Measurements from ENCODE around the gene RASSF5.

RASSF5 gene

GRCh38 chr1:206514813-206515387 is 7.6 kb downstream of the RASSF5 start:
- no peak for DNase-seq (ENCODE audit: low read depth in 2 of 2)

GRCh38 chr1:206516728-206516990 is 9.3 kb downstream of the RASSF5 start:
- DNase-seq (ENCODE audit: low read depth in 2 of 2) = no peak

DNA sequence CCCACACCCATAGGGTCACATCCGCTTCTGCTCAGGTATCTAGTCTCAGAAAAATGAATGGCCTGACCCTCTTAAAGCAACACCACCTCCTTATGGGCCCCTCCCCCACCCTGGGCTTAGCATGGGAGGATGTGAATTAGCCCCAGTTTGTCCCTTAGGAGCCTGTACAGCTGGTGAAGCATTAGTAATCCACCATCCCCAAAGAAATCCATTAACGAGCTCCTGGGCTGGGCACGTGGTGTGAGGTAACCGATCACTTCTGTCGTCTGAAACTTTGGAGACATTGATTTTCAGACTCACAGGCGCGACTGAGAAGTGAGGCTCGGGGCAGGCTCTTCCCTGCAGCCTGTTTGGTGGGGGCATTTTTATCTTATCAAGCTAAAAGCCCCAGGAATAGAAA is 10.5 kb downstream of the RASSF5 start:
- DNase-seq (ENCODE audit: low read depth in 2 of 2) = no peak

DNA sequence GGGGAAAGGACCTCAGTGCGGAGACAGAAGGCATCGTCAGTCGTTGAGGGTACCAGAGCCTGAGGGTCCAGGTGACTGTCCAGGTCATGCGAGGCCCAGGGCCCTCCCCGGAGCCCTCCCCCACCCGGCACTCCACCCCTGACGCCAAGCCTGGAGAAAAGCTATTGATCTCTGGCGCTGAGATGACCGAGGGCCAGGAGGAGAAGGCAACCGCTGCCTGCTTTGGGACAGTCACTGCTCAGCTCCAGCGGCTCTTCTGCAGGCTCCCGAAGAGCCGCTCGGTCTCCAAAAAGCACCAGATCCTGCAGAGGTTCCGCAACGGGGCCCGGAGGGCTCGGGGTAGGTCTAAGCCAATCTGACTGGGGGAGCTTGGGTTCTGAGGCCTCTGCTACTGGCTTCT is 10.9 kb downstream of the RASSF5 start:
- no peak for DNase-seq (ENCODE audit: low read depth in 2 of 2)

GRCh38 chr1:206518743-206519142 is 11.4 kb downstream of the RASSF5 start:
- no peak for DNase-seq (ENCODE audit: low read depth in 2 of 2)

DNA sequence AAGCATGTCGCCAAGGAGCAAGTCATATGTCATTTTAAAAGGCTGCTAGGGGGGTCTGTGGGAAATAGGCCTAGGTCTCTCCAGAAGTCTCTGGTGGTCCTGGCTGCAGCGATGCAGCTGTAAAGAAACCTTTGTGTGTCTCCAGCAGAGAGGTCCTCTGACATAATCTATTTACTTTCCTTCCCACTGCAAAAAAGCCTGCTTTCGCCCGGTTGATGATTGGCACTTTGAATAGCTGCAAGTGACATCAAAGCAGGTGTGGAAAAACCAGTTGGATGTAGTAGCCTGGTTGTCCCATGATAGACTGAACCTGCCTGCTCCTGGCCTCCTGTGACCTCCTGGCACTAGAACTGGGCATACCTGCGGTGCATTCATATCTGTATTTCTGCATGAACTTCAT is 13.8 kb downstream of the RASSF5 start:
- no peak for DNase-seq (ENCODE audit: low read depth in 2 of 2)

- no peak for DNase-seq (ENCODE audit: low read depth in 2 of 2)
Observed at GRCh38 chr1:206521694-206522402, 14.5 kb downstream of the RASSF5 start.

DNA sequence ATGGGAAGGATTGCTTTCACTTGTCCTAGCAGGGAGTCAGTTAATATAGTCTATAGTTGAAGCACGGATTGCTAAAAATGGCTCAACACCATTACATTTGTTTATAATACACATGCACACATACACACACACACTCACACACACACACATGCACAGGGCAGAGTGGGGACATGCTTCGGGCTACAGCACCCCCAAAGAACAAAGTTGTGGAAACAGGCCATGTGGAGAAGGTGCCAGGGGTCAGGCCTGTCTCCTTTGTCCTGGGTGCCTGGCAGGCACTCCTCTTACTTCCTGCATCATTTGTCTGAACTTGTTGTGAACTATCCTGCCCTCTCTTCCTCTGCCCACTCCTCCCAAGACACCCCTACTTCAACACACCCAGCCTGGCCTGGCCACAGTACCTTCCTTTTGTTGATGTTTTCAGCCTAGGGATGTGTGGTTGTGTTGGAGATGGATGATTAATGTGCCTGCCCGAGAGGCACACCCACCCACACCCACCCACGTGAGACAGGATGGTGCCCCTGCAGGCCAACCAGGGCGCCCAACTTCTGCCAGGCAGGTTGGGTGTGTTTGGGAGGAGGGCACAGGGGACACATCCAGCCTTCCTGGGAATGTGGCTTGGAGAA is 17.5 kb downstream of the RASSF5 start:
- no peak for DNase-seq (ENCODE audit: low read depth in 2 of 2)

GRCh38 chr1:206526064-206526911 is 19.0 kb downstream of the RASSF5 start:
- no peak for DNase-seq (ENCODE audit: low read depth in 2 of 2)

DNA sequence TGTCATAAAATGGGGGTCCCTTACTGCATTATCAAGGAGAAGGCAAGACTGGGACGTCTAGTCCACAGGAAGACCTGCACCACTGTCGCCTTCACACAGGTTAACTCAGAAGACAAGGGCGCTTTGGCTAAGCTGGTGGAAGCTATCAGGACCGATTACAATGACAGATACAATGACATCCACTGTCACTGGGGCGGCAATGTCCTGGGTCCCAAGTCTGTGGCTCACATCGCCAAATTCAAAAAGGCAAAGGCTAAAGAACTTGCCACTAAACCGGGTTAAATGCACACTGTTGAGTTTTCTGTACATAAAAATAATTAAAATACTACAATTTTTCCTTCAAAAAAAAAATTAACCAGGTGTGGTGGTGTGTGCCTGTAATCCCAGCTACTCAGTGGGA is 22.1 kb downstream of the RASSF5 start:
- no peak for DNase-seq (ENCODE audit: low read depth in 2 of 2)

- no peak for DNase-seq (ENCODE audit: low read depth in 2 of 2)
Observed at GRCh38 chr1:206532368-206532767, 25.0 kb downstream of the RASSF5 start.

DNA sequence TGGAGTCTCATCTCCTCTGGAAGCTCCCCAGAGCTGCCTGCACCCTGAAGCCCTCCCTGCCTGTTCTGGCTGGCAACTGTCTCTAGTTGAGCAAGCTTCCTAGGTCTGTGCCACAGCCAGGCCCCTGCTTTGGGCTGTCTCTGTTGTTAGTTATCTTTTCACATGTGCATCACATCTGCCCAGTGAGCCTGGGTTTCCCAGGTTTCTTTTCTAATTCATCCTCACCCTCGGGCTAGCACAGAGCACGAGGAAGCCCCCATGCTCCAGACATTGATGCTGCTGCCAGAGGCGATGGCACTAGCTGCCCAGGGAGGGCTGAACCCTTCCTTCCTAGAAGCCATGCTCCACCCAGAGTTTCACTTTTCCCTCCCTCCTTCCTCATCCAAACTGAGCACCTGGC is 27.2 kb downstream of the RASSF5 start:
- no peak for DNase-seq (ENCODE audit: low read depth in 2 of 2)

- DNase-seq (ENCODE audit: low read depth in 2 of 2) = no peak
Observed at GRCh38 chr1:206535853-206536188, 28.5 kb downstream of the RASSF5 start.

DNA sequence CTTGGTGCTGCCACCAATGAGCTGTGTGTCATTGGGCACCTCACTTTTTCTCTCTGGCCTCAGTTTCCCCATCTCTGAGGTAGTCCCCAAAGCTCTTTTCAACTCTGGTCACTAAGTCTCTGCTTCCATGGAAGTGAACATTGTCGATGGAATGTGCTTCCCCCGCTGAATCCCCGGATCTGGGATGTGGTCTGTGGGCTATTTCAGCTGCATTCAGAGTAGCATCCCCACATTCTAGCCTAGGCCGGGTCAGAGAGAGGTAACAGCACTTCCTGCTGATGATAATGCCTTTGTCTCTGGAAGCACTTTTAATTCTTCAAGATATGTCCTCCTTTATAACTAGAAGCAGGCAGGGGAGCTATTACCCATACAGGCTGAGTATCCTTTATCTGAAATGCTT is 29.8 kb downstream of the RASSF5 start:
- DNase-seq (ENCODE audit: low read depth in 2 of 2) = no peak

DNA sequence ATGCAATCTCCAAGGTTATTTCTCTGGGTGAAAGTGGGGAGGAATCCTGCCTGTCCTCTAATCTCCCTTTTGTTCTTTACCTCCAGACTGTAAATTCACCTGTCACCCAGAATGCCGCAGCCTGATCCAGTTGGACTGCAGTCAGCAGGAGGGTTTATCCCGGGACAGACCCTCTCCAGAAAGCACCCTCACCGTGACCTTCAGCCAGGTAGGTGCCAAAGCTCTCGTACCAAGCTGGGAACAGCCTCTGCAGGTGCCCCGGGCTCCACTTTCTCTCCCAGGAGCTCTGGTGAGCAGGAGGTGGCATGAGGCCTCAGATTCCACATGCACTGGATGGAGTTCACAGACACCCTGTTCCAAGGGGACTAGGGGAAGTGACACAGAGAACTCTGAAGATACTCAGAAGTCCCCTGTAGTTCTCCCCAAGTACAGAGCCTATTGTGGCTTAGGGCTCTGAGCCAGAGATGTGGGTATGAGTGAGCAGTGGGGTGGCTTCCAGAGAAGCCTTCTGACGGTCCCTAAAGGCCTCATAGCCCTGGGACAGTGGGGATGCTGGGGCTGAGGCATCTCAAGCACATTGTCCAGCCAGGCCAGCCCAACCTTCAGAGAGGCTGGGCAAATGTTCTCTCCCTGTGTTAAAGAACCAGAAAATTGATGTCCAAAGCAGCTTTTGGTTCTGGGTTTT is 30.9 kb downstream of the RASSF5 start:
- DNase-seq (ENCODE audit: low read depth in 2 of 2) = no peak

- DNase-seq (ENCODE audit: low read depth in 2 of 2) = no peak
Observed at GRCh38 chr1:206538901-206539640, 31.7 kb downstream of the RASSF5 start.

DNA sequence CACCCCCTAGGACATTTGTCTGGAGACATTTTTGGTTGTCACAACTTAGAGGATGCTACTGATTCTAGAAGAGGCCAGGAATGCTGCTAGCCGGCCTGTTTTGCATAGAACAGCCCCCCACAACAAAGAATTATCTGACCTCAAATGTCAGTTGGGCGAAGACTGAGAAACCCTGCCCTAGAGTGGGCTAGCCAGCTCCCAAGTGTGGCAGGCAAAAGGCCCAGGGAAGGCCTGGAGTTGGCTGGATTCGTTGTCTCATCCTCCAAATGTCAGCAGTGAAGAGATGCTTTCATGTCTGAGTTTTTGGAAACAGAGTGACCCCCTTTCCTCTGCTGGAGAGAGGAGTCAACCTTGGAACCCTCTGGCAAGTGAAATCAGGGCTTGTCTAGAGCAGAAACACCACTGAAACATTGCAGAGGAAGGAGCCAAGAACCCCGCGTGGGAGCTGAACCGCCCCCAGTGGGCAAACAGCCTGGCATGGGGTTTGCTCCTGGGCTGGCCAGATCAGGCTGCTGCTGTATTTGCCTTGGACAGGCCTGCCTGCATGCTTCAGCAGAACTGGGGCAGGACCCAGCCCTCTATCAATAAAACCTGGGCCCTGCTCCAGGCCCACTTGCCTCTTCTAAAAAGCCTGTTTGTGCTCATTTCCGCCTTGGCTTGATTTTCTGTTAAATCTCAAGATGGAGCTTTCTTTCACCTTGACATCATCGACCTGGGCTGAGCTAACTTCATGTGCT is 32.9 kb downstream of the RASSF5 start:
- DNase-seq (ENCODE audit: low read depth in 2 of 2) = no peak

- DNase-seq (ENCODE audit: low read depth in 2 of 2) = no peak
Observed at GRCh38 chr1:206541236-206541833, 34.0 kb downstream of the RASSF5 start.

- peak; percentile 59 to 81 for DNase-seq (ENCODE audit: low read depth in 2 of 2)
Observed at GRCh38 chr1:206544562-206545257, 37.4 kb downstream of the RASSF5 start.

DNA sequence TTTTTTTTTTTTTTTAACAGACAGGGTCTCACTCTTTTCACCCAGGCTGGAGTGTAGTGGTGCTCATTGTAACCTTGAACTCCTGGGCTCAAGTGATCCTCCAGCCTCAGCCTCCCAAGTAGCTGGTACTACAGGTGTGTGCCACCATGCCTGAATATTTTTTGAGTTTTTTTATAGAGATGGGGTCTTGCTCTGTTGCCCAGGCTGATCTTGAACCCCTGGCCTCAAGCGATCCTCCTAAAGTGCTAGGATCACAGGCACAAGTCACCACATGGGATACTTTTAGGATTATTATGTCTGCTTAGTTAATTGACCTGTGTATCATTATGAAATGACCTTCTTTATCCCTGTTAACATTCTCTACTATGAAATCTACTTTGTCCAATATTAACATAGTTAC is 38.0 kb downstream of the RASSF5 start:
- no peak for DNase-seq (ENCODE audit: low read depth in 2 of 2)
